Measurements from ENCODE around the gene ZNF185. TPM values are rescaled to one million over a fixed set of nuclear protein-coding genes. Genes with fewer than 3 reads are reported as not detected.

ZNF185 gene
- total RNA-seq, 1 donor: 3.9 TPM

DNA sequence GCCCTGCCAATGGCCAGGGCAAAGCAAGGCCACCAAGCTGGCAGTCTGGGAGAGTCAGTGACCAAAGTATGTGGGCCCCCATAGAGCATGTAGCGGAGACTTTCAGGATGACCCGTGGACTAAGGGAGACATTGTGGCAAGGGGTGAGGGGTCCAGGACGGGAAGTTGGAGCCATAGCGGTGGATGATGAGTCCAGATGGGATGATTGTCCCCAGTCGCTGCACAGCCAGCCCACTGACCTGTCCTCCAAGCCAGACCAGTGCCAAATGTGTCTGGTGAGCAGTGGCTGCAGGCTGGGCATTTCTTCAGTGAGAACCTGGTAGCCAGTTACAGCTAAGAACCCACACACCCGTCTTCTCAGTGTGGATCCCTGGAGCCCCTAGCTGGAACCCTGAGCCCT, 34.3 kb downstream of the ZNF185 start:
- no peak for TF ChIP-seq CTCF (IDR thresholded peaks at IDR 0.05; ENCODE audit: insufficient read depth, low read depth, low read length)
- no peak for DNase-seq (ENCODE audit: low read depth)
- no peak overlapping the region for H3K4me3 ChIP-seq (ENCODE audit: low read depth, low read length)

- DNase-seq (ENCODE audit: low read depth): no peak
- no peak overlapping the region for H3K4me3 ChIP-seq (ENCODE audit: low read depth, low read length)
- no peak for TF ChIP-seq CTCF (IDR thresholded peaks at IDR 0.05; ENCODE audit: insufficient read depth, low read depth, low read length)
These were observed 34.8 kb downstream of the ZNF185 start for GRCh38 chrX:152932598-152933175.

GRCh38 chrX:152936306-152936705, 38.4 kb downstream of the ZNF185 start:
- no peak for DNase-seq (ENCODE audit: low read depth)
- H3K4me3 ChIP-seq (ENCODE audit: low read depth, low read length): no peak overlapping the region
- no peak for TF ChIP-seq CTCF (IDR thresholded peaks at IDR 0.05; ENCODE audit: insufficient read depth, low read depth, low read length)

DNA sequence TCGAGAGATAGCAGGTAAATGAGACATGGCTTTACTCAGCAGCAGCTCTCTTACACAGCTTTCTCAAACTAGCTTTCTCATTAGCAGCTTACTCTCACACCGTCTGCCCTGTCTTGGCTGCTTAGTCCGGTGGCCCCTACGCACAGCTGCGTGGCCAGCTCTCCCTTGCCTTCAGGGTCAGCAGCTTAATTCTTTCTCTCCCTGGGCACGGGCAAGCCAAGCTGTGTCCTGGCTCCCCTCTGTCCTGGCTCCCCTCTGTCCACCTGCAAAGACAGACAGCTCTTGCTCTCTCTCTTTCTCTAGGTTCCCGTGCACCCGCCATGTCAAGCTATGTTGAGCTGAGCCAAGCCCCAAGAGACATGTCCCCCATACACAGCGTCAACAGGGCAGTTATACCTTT, 39.4 kb downstream of the ZNF185 start:
- TF ChIP-seq CTCF (IDR thresholded peaks at IDR 0.05; ENCODE audit: insufficient read depth, low read depth, low read length): no peak
- no peak overlapping the region for H3K4me3 ChIP-seq (ENCODE audit: low read depth, low read length)
- no peak for DNase-seq (ENCODE audit: low read depth)

DNA sequence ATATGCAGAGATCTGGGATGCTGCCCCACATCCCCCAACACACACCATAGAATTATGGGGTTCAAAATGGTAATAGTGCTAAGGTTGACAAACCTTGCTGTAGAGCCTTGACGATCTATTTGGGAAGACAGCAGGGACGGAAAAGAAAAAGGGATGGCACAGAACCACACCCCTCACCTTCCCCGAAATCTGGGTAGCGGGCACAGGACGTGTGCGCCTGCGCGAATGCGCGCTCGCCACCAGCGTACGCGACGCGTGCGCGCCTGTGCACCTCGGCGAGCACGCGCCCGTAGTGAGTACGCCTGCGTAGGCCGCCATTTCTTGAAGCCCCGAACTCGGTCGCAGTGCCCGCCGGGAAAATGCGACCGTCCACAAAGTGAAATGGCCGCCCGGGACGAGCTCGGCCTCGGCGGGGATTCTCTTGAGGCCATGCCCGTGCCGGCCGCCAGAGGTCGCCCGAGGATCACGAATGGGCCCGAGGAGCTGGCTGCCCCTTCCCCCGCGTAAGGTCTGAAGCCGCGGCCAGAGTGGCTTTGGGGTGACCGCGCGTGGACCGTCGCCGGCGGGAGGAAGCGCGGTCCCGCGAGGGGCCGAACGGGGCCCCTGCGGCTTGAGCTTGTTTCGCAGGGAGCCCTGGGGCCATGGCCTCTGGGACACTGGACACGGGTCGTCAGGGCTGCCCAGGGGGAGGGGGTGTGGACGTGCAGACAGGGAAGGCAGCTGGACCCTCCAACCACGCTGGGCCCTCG, 43.6 kb downstream of the ZNF185 start:
- peak; percentile 90 for DNase-seq (ENCODE audit: low read depth)
- peak overlapping the region; percentile 68 for H3K4me3 ChIP-seq (ENCODE audit: low read depth, low read length)
- TF ChIP-seq CTCF (IDR thresholded peaks at IDR 0.05; ENCODE audit: insufficient read depth, low read depth, low read length): peak; percentile 49

GRCh38 chrX:152942077-152942442, 44.2 kb downstream of the ZNF185 start:
- no peak for TF ChIP-seq CTCF (IDR thresholded peaks at IDR 0.05; ENCODE audit: insufficient read depth, low read depth, low read length)
- peak overlapping the region; percentile 65 for H3K4me3 ChIP-seq (ENCODE audit: low read depth, low read length)
- no peak for DNase-seq (ENCODE audit: low read depth)
